Daoy (cell line): ENCODE data around the gene PSG3. TPM values are rescaled to one million over a fixed set of nuclear protein-coding genes. Genes with fewer than 3 reads are reported as not detected.
"Not testable (repeated sequence)": the region's sequence is repeated elsewhere in the genome, so short reads cannot be mapped to it uniquely, and the experiment has no call there.

Experiments used
- DNase-seq: peaks from one replicate; pipeline ENCODE4 v3.0.0-alpha.2; 2015; ENCODE audit warnings: low read depth
- total RNA-seq: library from RNA; depleted of rRNA; stranded (reverse); fragments of >200 nt; shearing (Covaris generic); gene quantifications from 2 replicates; pipeline ENCODE4 v1.2.3, GENCODE V29; 2014; rRNA removed

PSG3 gene
- total RNA-seq, 1 experiment from 2014 or later, result not detected

DNA sequence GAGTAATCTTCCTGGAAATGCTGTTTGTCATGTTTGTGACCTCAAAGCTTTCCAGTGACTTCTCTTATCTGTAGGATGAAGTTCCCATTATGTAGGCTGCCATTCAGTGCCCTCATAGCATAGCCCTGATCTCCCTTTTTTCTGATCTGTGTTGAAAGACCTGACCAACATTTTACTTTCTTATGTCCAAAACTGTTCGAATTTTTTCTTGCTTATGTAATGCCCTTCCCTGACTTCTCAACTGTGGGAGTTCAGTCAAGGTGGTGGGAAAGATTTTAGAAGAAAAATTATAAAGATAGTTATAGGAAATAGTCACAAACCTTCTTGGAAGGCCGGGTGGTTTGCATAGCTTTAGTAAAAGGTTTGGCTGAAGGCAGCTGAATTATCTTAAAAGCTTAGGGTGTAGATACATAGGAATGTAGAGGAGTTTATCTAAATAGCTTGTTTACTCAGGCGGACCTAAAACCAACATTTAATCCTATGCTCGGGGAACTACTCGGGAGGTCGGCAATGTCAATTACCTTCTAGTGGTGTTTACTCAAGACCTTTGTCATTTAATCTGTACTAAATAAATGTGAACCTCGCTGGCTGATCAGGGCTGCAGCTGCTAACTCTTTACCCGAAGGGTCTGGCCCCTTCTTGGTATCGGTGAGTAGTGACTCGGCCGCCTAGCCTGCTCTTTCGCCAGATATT lies 44.3 kb downstream of the PSG3 start:
- DNase-seq, result no peak

DNA sequence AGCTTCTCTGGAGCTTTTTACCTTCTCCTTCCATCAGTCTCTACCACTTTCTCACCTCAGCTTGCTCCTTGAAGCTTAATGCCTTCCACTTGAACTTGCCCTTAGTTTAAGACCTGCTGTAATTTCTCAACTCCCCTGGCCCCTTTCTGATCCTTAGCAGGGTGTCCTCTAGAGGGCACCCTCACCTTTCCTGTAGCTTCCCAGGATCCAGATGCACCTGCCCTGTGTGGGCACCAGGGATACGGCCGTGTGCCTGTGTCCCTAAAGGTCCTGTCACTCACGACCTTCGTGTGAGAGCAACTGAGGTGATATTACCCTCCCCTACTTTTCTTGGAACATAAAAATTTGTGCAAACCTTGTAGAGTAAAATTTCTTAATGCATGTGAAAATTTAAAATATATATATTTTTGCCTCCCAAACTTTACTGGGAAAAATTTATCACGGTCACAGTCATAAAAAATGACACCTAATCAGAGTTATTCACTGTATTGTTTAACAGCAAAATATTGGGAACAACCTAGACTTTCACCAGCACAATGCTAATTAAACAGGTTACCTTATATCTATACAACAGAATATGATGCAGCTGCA lies 46.4 kb downstream of the PSG3 start:
- DNase-seq, result peak; percentile 43

DNA sequence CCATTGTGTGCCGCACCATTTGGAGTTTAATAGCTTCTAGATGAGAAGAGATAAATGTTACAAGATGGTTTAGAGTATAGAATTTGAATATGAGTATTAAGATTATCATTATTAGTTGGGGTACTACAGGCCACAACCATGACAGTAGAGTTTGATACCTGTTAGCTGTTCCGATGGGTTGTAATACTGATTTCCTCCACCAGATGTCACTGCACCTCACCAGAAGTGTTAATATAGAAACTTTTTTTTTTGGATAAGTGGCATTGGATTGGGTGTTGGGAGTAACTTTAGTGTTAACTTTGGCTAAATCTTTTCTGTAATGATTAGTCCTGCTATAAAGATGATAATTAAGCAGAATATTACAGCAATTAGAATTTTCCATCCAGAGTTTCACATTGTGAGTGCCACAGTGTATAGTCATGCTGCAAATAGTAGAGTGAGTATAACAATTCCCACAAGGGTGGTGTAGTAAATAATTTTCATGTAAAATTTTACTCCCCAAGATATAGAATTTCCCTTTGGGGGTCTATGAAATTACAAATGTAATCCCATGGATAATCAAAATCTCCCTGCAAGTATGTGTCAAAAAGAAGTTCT lies 56.3 kb downstream of the PSG3 start:
- peak; percentile 18 for DNase-seq

DNA sequence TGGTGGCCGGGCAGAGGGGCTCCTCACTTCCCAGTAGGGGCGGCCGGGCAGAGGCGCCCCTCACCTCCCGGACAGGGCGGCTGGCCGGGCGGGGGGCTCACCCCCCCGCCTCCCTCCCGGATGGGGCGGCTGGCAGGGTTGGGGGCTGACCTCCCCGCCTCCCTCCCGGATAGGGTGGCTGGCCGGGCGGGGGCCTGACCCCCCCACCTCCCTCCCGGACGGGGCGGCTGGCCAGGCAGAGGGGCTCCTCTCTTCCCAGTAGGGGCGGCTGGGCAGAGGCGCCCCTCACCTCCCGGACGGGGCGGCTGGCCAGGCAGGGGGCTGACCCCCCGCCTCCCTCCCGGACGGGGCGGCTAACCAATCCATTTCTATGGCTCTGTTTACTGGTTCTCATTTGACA lies 64.0 kb downstream of the PSG3 start:
- DNase-seq, result not testable (repeated sequence)

DNA sequence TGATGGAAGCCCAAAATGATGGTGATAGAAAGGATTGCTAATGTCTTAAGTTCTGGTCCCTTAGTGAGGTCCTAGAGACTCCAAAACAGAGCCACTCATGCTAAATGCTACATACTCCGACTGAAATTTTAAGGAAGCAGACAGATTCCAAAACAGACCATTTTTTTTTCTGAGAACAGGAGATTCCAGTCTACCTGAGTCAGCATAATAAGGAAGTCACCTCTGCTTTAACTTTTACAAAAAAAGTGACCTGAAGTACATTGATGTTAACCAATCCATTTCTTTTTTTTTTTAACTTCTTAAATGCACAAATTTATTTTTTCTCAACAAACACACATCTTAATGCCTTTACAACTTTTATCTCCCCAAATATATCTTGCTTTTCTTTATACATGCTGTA lies 65.7 kb downstream of the PSG3 start:
- DNase-seq, result not testable (repeated sequence)

Other genes with a start within 250 kb of the PSG3 start
- gene CEACAM1, start 212.0 kb downstream of the PSG3 start, total RNA-seq, result 0.17 TPM in 1 of 2 replicates, not detected in the other
- gene CEACAM8, start 145.6 kb downstream of the PSG3 start, total RNA-seq, result not detected in 2 replicates
- gene PSG8, start 25.2 kb upstream of the PSG3 start, total RNA-seq, result not detected in 2 replicates
- gene PSG1, start 139.2 kb upstream of the PSG3 start, total RNA-seq, result not detected in 2 replicates
- not detected in 2 replicates for gene PSG6, start 177.4 kb upstream of the PSG3 start, total RNA-seq
- gene PSG7, start 196.7 kb upstream of the PSG3 start, total RNA-seq, result not detected in 2 replicates